B cell (primary cell): Measurements from ENCODE around the gene VPS35. TPM values are rescaled to one million over a fixed set of nuclear protein-coding genes. Genes with fewer than 3 reads are reported as not detected.

Experiments
- ATAC-seq: fragments of 200-7000 bp; cut with Tn5 transposase; one replicate; pipeline ENCODE4 v1.10.0; 2021; ENCODE audit warnings: low read depth, mild to moderate bottlenecking, moderate number of reproducible peaks, moderate library complexity
- CTCF ChIA-PET: fragments of 350-600 bp; sonication (Branson Sonifier 250); formaldehyde crosslinking; loops from one replicate; lab custom pipeline; 2021; ENCODE audit warnings: antibody characterized with exemption, inconsistent platforms; lab: Charles Lee
- POLR2A ChIA-PET: fragments of 350-600 bp; sonication (Branson Sonifier 250); formaldehyde crosslinking; loops from one replicate; lab custom pipeline; 2021; ENCODE audit warnings: antibody characterized with exemption; lab: Charles Lee
- DNase-seq: peaks from one replicate; pipeline ENCODE4 v3.0.0; 2013
- H2AFZ ChIP-seq: 2 replicates; pipeline ENCODE4 v1.6.1; 2012; ENCODE audit warnings: mild to moderate bottlenecking, low read depth, low read length; ENCODE audit not compliant: insufficient read depth, poor library complexity, severe bottlenecking
- H3K27ac ChIP-seq, 2 donors: 1 replicate in 1 of 2; 2 replicates in 1 of 2; pipeline ENCODE4 v1.5.1; 2012 to 2013; ENCODE audit warnings: low read length in 2 of 2, mild to moderate bottlenecking in 2 of 2, moderate library complexity in 1 of 2
- H3K27me3 ChIP-seq, 4 experiments: fragments of 200-600 bp in 1 of 4; sonication (generic) in 1 of 4; replicated peaks in 1 of 4; 1 replicate in 2 of 4; 2 replicates in 2 of 4; pipeline versions ENCODE4 v1.6.1 to v1.7.0; 2013 to 2016; ENCODE audit warnings: low read length in 3 of 4, mild to moderate bottlenecking in 2 of 4, mixed read lengths in 1 of 4, moderate library complexity in 1 of 4; ENCODE audit not compliant: insufficient read depth in 4 of 4, control insufficient read depth in 3 of 4; ENCODE audit errors: control extremely low read depth in 1 of 4
- H3K36me3 ChIP-seq, 2 experiments: replicated peaks in 1 of 2; 1 replicate in 1 of 2; 2 replicates in 1 of 2; pipeline versions ENCODE4 v1.6.1 to v1.7.1; 2013; ENCODE audit warnings: low read length in 1 of 2; ENCODE audit not compliant: insufficient read depth in 2 of 2, control insufficient read depth in 1 of 2; ENCODE audit errors: control extremely low read depth in 1 of 2, extremely low read depth in 1 of 2
- H3K4me1 ChIP-seq, 2 donors: fragments of 200-600 bp in 1 of 2; sonication (generic) in 1 of 2; 1 replicate in 1 of 2; 2 replicates in 1 of 2; pipeline versions ENCODE4 v1.5.1 to v1.6.1; 2013 to 2017; ENCODE audit warnings: low read length in 2 of 2; ENCODE audit not compliant: control insufficient read depth in 2 of 2, insufficient read depth in 2 of 2
- H3K4me2 ChIP-seq: replicated peaks from 2 replicates; pipeline ENCODE3; 2012; ENCODE audit warnings: mild to moderate bottlenecking, low read depth, low read length; ENCODE audit not compliant: poor library complexity, severe bottlenecking
- H3K4me3 ChIP-seq, 5 experiments: fragments of 200-600 bp in 1 of 5; sonication (generic) in 1 of 5; 1 replicate in 3 of 5; 2 replicates in 2 of 5; pipeline versions ENCODE4 v1.5.1 to v1.7.0; 2011 to 2016; ENCODE audit warnings: low read length in 4 of 5, mild to moderate bottlenecking in 4 of 5, low read depth in 2 of 5, control low read depth in 1 of 5, moderate library complexity in 1 of 5; ENCODE audit not compliant: insufficient read depth in 1 of 5; ENCODE audit errors: control extremely low read depth in 1 of 5, extremely low read depth in 1 of 5
- H3K79me2 ChIP-seq: fragments of 200-600 bp; sonication (generic); one replicate; pipeline ENCODE4 v1.6.0; 2016; ENCODE audit warnings: low read length; ENCODE audit not compliant: control insufficient read depth, insufficient read depth
- H3K9ac ChIP-seq: fragments of 200-600 bp; sonication (generic); 2 replicates; pipeline ENCODE4 v1.6.1; 2017; ENCODE audit warnings: mild to moderate bottlenecking, low read length, moderate library complexity
- H3K9me3 ChIP-seq, 3 donors: one replicate each; pipeline versions ENCODE4 v1.6.1 to v1.7.1; 2013; ENCODE audit warnings: low read length in 2 of 3; ENCODE audit not compliant: control insufficient read depth in 2 of 3, insufficient read depth in 1 of 3; ENCODE audit errors: control extremely low read depth in 1 of 3
- H4K20me1 ChIP-seq: 2 replicates; pipeline ENCODE4 v1.6.0; 2012; ENCODE audit warnings: mild to moderate bottlenecking, low read length; ENCODE audit not compliant: insufficient read depth, control insufficient read depth, poor library complexity, severe bottlenecking
- H3K27ac Mint-ChIP-seq: one replicate; pipeline ENCODE4 v1.8.0; 2021; ENCODE audit warnings: mixed read lengths
- H3K27me3 Mint-ChIP-seq: one replicate; pipeline ENCODE4 v1.8.0; 2021; ENCODE audit warnings: mixed read lengths
- H3K4me1 Mint-ChIP-seq: one replicate; pipeline ENCODE4 v1.8.0; 2021; ENCODE audit warnings: mixed read lengths
- H3K4me3 Mint-ChIP-seq: one replicate; pipeline ENCODE4 v1.8.0; 2021; ENCODE audit warnings: mixed read lengths
- H3K9me3 Mint-ChIP-seq: one replicate; pipeline ENCODE4 v1.8.0; 2022; ENCODE audit warnings: mixed read lengths; ENCODE audit not compliant: insufficient read depth
- EZH2 ChIP-seq: IDR thresholded peaks from 2 replicates; pipeline ENCODE4 v1.6.1; 2012; ENCODE audit warnings: borderline replicate concordance, low read depth, mild to moderate bottlenecking, moderate library complexity, low read length; ENCODE audit not compliant: insufficient read depth, poor library complexity, severe bottlenecking
- WGBS: methylation state at CpG from one replicate; pipeline ENCODE4 v1.1.5; 2013; ENCODE audit warnings: missing lambda C conversion rate; ENCODE audit not compliant: insufficient coverage; 5-methylcytosine and 5-hydroxymethylcytosine counted together
- intact Hi-C: fragments of 100-400 bp; cut with micrococcal nuclease; formaldehyde crosslinking; loops from one replicate; pipeline ENCODE4 v1.10.0; 2022
- polyA plus RNA-seq: library from polyadenylated mRNA; depleted of rRNA; stranded (reverse); fragments of >200 nt; gene quantifications from 2 replicates; pipeline ENCODE4 v1.2.3, GENCODE V29; 2012
- total RNA-seq, 2 donors: library from RNA; stranded (reverse); fragments of 120-200 nt in 1 of 2; gene quantifications; 1 replicate in 1 of 2; 2 replicates in 1 of 2; pipeline versions ENCODE4 v1.2.3 to v1.2.4, GENCODE V29; 2013 to 2022
- TF ChIP-seq, protein P1 (sequence below): fragments of 200-600 bp; IDR thresholded peaks from one replicate; pipeline ENCODE4 v1.8.0; 2022; ENCODE audit warnings: antibody characterized with exemption, mild to moderate bottlenecking

The VPS35 gene
- total and polyA plus RNA-seq, 2 donors (not counting 1 experiment from before 2014, with no cell fraction given): 9.5 to 120 TPM

GRCh38 chr16:46621934-46622676, 66.9 kb downstream of the VPS35 start:
- Mint-ChIP-seq H3K4me3 (peak overlapping the region; percentile 97), H3K27ac (peak overlapping the region; percentile 7), H3K4me1 (peaks cover 26% of the 10 kb centered on the region), H3K9me3 (no peaks in the 10 kb centered on the region), H3K27me3 (no peaks in the 10 kb centered on the region)
- Histone ChIP-seq H3K27ac (no peak overlapping the region), H3K4me3 (no peak overlapping the region), H3K4me1 (peaks cover 15 to 16% of the 10 kb centered on the region in 2 donors), H4K20me1 (no peaks in the 10 kb centered on the region), H3K9me3 (no peaks in the 10 kb centered on the region), H3K4me2 (peak overlapping the region; percentile 95), H3K9ac (no peak overlapping the region), H3K27me3 (no peaks in the 10 kb centered on the region), H2AFZ (no peak overlapping the region), H3K36me3 (no peaks in the 10 kb centered on the region), H3K79me2 (no peaks in the 10 kb centered on the region)
- TF ChIP-seq, protein P1, sequence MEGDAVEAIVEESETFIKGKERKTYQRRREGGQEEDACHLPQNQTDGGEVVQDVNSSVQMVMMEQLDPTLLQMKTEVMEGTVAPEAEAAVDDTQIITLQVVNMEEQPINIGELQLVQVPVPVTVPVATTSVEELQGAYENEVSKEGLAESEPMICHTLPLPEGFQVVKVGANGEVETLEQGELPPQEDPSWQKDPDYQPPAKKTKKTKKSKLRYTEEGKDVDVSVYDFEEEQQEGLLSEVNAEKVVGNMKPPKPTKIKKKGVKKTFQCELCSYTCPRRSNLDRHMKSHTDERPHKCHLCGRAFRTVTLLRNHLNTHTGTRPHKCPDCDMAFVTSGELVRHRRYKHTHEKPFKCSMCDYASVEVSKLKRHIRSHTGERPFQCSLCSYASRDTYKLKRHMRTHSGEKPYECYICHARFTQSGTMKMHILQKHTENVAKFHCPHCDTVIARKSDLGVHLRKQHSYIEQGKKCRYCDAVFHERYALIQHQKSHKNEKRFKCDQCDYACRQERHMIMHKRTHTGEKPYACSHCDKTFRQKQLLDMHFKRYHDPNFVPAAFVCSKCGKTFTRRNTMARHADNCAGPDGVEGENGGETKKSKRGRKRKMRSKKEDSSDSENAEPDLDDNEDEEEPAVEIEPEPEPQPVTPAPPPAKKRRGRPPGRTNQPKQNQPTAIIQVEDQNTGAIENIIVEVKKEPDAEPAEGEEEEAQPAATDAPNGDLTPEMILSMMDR: no peak
- POLR2A ChIA-PET: no interaction called here
- DNase-seq (no peak), ATAC-seq (no peak)
- WGBS: 91% methylated on average over 6 of the region's 7 CpGs
- CTCF ChIA-PET: no interaction called here
- intact Hi-C loops: loop anchor here (2.0 to 5.0 kb wide), 4 partner anchors 67 to 1745 kb away; partner anchors contain the start of genes DNAJA2, ORC6 and VPS35

- H3K4me1 Mint-ChIP-seq: peaks cover 28% of the 10 kb centered on the region
- peak within 1 kb of the TSS; percentile 39 to 48 for H3K27ac ChIP-seq
- no peaks in the 10 kb centered on the region for H3K36me3 ChIP-seq
- H3K4me2 ChIP-seq: peak within 1 kb of the TSS; percentile 95
- ChIA-PET POLR2A (no interaction called here), CTCF (no interaction called here)
- H3K9me3 ChIP-seq: no peaks in the 10 kb centered on the region
- H3K4me3 Mint-ChIP-seq: peak within 1 kb of the TSS; percentile 97
- WGBS: under 1% methylated on average over 44 of the region's 52 CpGs
- H3K9ac ChIP-seq: peak within 1 kb of the TSS; percentile 76
- DNase-seq (peak; percentile 78), ATAC-seq (peak; percentile 94)
- H3K4me1 ChIP-seq: peaks cover 15 to 16% of the 10 kb centered on the region in 2 donors
- TF ChIP-seq EZH2: no peak
- TF ChIP-seq, protein P1: no peak
- no peaks in the 10 kb centered on the region for H3K79me2 ChIP-seq
- no peaks in the 10 kb centered on the region for H3K27me3 Mint-ChIP-seq
- H4K20me1 ChIP-seq: no peaks in the 10 kb centered on the region
- intact Hi-C loops: loop anchor here (2.0 to 5.0 kb wide), 4 partner anchors 68 to 1746 kb away; partner anchors contain the start of genes DNAJA2, ORC6 and VPS35
- H3K9me3 Mint-ChIP-seq: no peaks in the 10 kb centered on the region
- peak within 1 kb of the TSS; percentile 54 to 78 (median 70) for H3K4me3 ChIP-seq
- no peaks in the 10 kb centered on the region for H3K27me3 ChIP-seq
- peak within 1 kb of the TSS; percentile 73 for H3K27ac Mint-ChIP-seq
- H2AFZ ChIP-seq: peak within 1 kb of the TSS; percentile 94
Measured at GRCh38 chr16:46621006-46621933, 67.7 kb downstream of the VPS35 start, which contains the start of gene SHCBP1. SHCBP1 (minus strand) TSS chr16:46621379; CDS start chr16:46621359, 20 bp downstream.
